VCaP (cell line): ENCODE results near the gene MUC5B.

Experiments
- H3K27ac ChIP-seq: fragments of 450-650 bp; 2 replicates; pipeline ENCODE4 v1.5.1; 2017
- CTCF ChIP-seq: fragments of 450-650 bp; conservative IDR thresholded peaks from 2 replicates; pipeline ENCODE4 v1.5.1; 2017; ENCODE audit warnings: mild to moderate bottlenecking, moderate library complexity

MUC5B gene

GRCh38 chr11:1281326-1281973 lies 58.6 kb downstream of the MUC5B start:
- H3K27ac ChIP-seq, result no peak overlapping the region
- TF ChIP-seq CTCF, result no peak

GRCh38 chr11:1281974-1282365 lies 59.1 kb downstream of the MUC5B start:
- TF ChIP-seq CTCF, result no peak
- H3K27ac ChIP-seq, result no peak overlapping the region

GRCh38 chr11:1283091-1283511 lies 60.2 kb downstream of the MUC5B start:
- TF ChIP-seq CTCF, result no peak
- H3K27ac ChIP-seq, result no peak overlapping the region

GRCh38 chr11:1283906-1284305 lies 61.0 kb downstream of the MUC5B start:
- no peak for TF ChIP-seq CTCF
- H3K27ac ChIP-seq, result no peak overlapping the region

- no peak for TF ChIP-seq CTCF
- H3K27ac ChIP-seq, result no peak overlapping the region
Measured at GRCh38 chr11:1285316-1285744, 62.5 kb downstream of the MUC5B start.

GRCh38 chr11:1285876-1286275 lies 63.0 kb downstream of the MUC5B start:
- no peak for TF ChIP-seq CTCF
- H3K27ac ChIP-seq, result no peak overlapping the region

GRCh38 chr11:1287928-1288327 lies 65.1 kb downstream of the MUC5B start:
- no peak for TF ChIP-seq CTCF
- H3K27ac ChIP-seq, result no peak overlapping the region
